GM13977 (cell line): ENCODE data around the gene CALU.

Source experiments
- DNase-seq: peaks from one replicate; pipeline ENCODE4 v3.0.0; 2012; ENCODE audit warnings: low spot score
- CTCF ChIP-seq: IDR thresholded peaks from 2 replicates; pipeline ENCODE4 v1.5.1; 2012; ENCODE audit warnings: mild to moderate bottlenecking, control low read depth; ENCODE audit not compliant: insufficient read depth; ENCODE audit errors: extremely low read depth, missing control alignments
- in situ Hi-C: fragments of 300-500 bp; cut with MboI; formaldehyde crosslinking; loops from one replicate; pipeline ENCODE4 v1.12.0; 2022; ENCODE audit warnings: low sequenced_read_pairs, low pct_unique_long_range_greater_than_20kb, mixed read lengths, inconsistent platforms; ENCODE audit not compliant: unreplicated experiment

CALU gene

GRCh38 chr7:128773604-128774003 lies 34.4 kb downstream of the CALU start:
- no peak for DNase-seq
- in situ Hi-C loops, result no loop called here
- no peak for TF ChIP-seq CTCF

DNA sequence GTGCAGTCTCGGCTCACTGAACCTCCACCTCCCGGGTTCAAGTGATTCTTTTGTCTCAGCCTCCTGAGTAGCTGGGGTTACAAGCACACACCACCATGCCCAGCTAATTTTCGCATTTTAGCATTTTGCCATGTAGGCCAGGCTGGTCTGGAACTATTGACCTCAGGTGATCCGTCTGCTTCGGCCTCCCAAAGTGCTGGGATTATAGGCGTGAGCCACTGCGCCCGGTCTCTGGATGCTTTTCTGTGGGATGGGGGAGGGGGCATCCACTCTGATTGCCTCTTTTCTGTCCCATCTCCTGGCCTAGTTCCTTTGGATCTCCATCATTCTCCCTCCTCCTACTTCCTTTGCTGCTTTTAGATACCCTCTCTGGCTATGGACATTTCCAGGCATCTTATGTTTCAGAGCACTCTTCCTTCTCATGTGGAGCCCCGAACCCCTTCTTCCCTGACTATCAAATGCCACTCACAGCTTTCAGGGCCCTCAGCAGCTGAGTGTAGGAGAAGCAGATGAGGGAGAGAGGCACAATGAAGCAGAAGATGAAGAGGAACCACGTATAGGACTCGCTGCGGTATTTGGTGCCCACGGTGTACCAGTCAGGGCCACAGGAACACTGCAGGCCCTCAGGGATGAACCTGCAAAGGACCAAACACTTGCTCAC lies 35.0 kb downstream of the CALU start:
- TF ChIP-seq CTCF, result no peak
- in situ Hi-C loops, result no loop called here
- DNase-seq, result no peak

- no peak for TF ChIP-seq CTCF
- in situ Hi-C loops, result no loop called here
- DNase-seq, result no peak
These were observed 35.8 kb downstream of the CALU start for GRCh38 chr7:128774921-128775320.

GRCh38 chr7:128775744-128776474 lies 36.8 kb downstream of the CALU start, which contains the start of gene OPN1SW:
OPN1SW (minus strand) TSS chr7:128775794; CDS start chr7:128775781, 13 bp downstream.
- in situ Hi-C loops, result no loop called here
- DNase-seq, result no peak
- TF ChIP-seq CTCF, result no peak

- no peak for DNase-seq
- in situ Hi-C loops, result no loop called here
- TF ChIP-seq CTCF, result no peak
These were observed 38.3 kb downstream of the CALU start for GRCh38 chr7:128777156-128778123.

GRCh38 chr7:128778946-128779345 lies 39.8 kb downstream of the CALU start:
- no peak for DNase-seq
- in situ Hi-C loops, result no loop called here
- no peak for TF ChIP-seq CTCF
